GM12874 (cell line): ENCODE measurements around the gene SIGLECL1.
A peak's percentile ranks its signal among the peaks of the same experiment; 100 is the strongest.

Experiments
- CTCF ChIP-seq: IDR thresholded peaks from 2 replicates; pipeline ENCODE4 v1.5.1; 2011; ENCODE audit warnings: low read depth, mild to moderate bottlenecking, control low read depth, low read length, moderate library complexity; ENCODE audit not compliant: insufficient read depth

The SIGLECL1 gene

DNA sequence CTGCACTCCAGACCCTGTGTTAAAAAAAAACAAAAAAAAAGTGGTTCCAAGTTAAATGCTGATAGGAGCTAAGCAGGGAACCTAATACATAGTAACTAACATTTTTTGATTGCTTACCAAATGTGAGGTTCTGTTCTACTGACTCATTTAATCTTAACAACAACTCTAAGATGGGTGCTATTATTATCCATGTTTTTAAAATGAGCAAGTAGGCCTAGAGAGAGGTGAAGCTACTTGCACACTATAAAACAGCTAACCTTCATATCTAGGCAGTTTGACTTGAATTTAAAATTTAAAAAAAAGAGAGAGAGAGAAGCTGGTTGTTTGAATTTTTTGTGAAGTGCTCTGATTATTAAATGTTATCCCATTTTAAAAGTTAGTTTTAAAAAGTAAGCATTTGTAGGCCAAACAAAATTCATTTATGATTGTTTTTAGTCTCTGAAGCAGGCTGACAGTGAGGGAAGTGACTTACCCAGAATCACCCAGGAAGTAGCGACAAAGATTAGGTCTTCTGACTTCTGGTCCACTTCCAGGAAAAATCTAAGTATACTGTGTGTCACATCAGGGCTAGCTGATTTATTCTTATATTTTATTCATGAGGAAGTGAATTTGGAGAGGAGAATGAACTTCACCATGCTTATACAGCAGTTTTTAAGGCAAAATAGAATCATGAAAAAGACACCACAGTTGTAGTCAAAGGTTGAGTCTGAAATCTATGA lies 2.4 kb downstream of the SIGLECL1 start:
- no peak for TF ChIP-seq CTCF

GRCh38 chr19:51256155-51256625 lies 5.3 kb downstream of the SIGLECL1 start:
- no peak for TF ChIP-seq CTCF

DNA sequence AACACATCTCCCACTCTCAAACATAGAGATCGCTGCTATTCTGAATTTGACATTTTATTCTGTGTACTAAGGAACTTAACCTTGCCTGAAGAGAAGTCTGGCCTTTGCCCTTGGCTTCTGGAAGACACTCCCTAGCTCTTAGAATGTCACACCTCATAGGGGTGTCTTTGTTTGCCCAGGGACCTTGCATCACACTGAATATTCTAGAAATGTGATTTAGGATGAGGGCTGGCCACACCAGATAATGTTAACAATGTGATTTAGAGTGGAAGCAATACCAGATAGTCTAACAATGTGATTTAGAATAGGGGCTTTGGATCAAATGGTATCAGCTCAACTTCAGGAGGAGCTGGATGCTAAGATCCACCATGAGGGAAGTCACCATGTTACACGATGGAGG lies 6.6 kb downstream of the SIGLECL1 start:
- no peak for TF ChIP-seq CTCF

DNA sequence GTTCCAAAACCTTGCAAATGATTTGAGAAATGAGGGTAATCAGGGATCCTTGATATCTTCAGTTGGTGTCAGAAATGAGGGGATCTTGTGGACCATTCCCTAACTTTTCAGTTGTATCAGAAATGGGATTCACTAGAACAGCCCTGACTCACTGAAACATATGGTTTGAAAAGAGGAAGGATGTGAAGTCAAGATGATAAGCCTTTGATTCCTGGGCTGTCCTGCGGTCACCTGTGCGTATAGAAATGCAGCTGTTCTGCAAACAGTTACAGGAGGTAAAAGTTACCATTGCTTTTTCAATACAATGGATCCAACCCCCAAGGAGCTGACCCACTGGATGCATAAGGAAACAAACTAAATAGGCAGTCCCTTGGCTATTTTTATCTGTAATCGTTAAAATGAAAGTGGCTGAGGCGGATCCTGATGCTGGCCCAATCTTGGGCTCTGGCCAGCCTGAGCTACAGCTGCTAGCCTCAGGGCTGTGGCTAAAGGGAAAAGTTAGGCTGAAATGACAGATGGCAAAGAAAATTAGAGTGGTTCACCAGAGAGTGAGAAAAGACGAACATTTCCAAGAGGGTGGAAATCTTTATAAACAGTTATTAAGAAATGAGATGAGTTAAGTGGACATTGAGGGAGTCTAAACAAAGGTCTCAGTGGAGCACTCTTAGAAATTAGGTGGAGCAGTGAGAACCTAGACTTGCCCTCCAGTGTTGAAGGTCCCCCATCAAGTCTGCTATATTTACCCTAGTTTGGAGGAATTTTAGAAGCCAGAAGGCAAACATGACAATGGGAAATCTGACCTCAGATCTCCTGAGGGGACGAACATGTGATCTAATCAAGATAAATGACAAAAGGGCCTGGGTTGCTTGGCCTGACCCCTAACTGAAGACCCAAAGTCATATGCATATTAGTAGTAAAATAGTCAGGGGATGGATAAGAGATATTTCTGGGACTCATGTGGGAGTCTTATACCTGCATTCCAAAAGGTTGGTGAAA lies 7.6 kb downstream of the SIGLECL1 start:
- TF ChIP-seq CTCF: no peak

- TF ChIP-seq CTCF: peak; percentile 78
Observed at GRCh38 chr19:51259348-51260245, 8.7 kb downstream of the SIGLECL1 start.

GRCh38 chr19:51263808-51264207 lies 12.9 kb downstream of the SIGLECL1 start:
- TF ChIP-seq CTCF: no peak
